ENCODE measurements around the gene REEP1.

Gene REEP1

GRCh38 chr2:86308356-86308755, 29.1 kb downstream of the REEP1 start:
- TF ChIP-seq SIN3A (IDR thresholded peaks at IDR 0.05; ENCODE audit: borderline replicate concordance, insufficient read depth, low read length) (no peak), FOXP2 (optimal IDR thresholded peaks at IDR 0.05; ENCODE audit: borderline replicate concordance, extremely low read depth, extremely low read length, insufficient read depth) (no peak), POLR2AphosphoS5 (IDR thresholded peaks at IDR 0.05; ENCODE audit: low read depth, low read length) (no peak), TAF1 (IDR thresholded peaks at IDR 0.05; ENCODE audit: borderline replicate concordance, insufficient read depth, low read length) (no peak)
- TF ChIP-seq, protein P1, sequence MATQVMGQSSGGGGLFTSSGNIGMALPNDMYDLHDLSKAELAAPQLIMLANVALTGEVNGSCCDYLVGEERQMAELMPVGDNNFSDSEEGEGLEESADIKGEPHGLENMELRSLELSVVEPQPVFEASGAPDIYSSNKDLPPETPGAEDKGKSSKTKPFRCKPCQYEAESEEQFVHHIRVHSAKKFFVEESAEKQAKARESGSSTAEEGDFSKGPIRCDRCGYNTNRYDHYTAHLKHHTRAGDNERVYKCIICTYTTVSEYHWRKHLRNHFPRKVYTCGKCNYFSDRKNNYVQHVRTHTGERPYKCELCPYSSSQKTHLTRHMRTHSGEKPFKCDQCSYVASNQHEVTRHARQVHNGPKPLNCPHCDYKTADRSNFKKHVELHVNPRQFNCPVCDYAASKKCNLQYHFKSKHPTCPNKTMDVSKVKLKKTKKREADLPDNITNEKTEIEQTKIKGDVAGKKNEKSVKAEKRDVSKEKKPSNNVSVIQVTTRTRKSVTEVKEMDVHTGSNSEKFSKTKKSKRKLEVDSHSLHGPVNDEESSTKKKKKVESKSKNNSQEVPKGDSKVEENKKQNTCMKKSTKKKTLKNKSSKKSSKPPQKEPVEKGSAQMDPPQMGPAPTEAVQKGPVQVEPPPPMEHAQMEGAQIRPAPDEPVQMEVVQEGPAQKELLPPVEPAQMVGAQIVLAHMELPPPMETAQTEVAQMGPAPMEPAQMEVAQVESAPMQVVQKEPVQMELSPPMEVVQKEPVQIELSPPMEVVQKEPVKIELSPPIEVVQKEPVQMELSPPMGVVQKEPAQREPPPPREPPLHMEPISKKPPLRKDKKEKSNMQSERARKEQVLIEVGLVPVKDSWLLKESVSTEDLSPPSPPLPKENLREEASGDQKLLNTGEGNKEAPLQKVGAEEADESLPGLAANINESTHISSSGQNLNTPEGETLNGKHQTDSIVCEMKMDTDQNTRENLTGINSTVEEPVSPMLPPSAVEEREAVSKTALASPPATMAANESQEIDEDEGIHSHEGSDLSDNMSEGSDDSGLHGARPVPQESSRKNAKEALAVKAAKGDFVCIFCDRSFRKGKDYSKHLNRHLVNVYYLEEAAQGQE (IDR thresholded peaks at IDR 0.05; ENCODE audit: insufficient read depth in 1 of 2, low read depth in 2 of 2, low read length in 2 of 2): no peak

GRCh38 chr2:86307431-86307830, 30.0 kb downstream of the REEP1 start:
- no peak for TF ChIP-seq POLR2AphosphoS5 (IDR thresholded peaks at IDR 0.05; ENCODE audit: low read depth, low read length)
- TF ChIP-seq SIN3A (IDR thresholded peaks at IDR 0.05; ENCODE audit: borderline replicate concordance, insufficient read depth, low read length): no peak
- TF ChIP-seq TAF1 (IDR thresholded peaks at IDR 0.05; ENCODE audit: borderline replicate concordance, insufficient read depth, low read length): no peak
- TF ChIP-seq, protein P1 (IDR thresholded peaks at IDR 0.05; ENCODE audit: insufficient read depth in 1 of 2, low read depth in 2 of 2, low read length in 2 of 2): no peak
- TF ChIP-seq FOXP2 (optimal IDR thresholded peaks at IDR 0.05; ENCODE audit: borderline replicate concordance, extremely low read depth, extremely low read length, insufficient read depth): no peak

DNA sequence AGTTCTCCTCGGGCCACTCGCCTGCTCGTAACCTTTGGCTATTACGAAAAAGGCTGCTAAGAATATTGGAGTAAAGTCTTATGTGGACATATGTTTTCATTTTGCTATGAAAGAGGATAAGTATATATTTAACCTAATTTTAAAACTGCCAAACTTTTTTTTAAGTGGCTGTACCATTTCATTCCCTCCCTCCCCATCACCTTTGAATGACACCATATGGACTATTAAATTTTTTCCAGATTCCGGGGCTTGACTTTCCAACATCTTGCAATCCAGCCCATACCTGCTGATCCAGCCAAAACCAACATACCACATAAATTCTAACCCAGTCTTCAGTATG, 31.5 kb downstream of the REEP1 start:
- TF ChIP-seq SIN3A (IDR thresholded peaks at IDR 0.05; ENCODE audit: borderline replicate concordance, insufficient read depth, low read length) (no peak), TAF1 (IDR thresholded peaks at IDR 0.05; ENCODE audit: borderline replicate concordance, insufficient read depth, low read length) (no peak), FOXP2 (optimal IDR thresholded peaks at IDR 0.05; ENCODE audit: borderline replicate concordance, extremely low read depth, extremely low read length, insufficient read depth) (no peak), POLR2AphosphoS5 (IDR thresholded peaks at IDR 0.05; ENCODE audit: low read depth, low read length) (no peak)
- TF ChIP-seq, protein P1 (IDR thresholded peaks at IDR 0.05; ENCODE audit: insufficient read depth in 1 of 2, low read depth in 2 of 2, low read length in 2 of 2): no peak

GRCh38 chr2:86305195-86305914, 32.1 kb downstream of the REEP1 start:
- no peak for TF ChIP-seq FOXP2 (optimal IDR thresholded peaks at IDR 0.05; ENCODE audit: borderline replicate concordance, extremely low read depth, extremely low read length, insufficient read depth)
- TF ChIP-seq, protein P1 (IDR thresholded peaks at IDR 0.05; ENCODE audit: insufficient read depth in 1 of 2, low read depth in 2 of 2, low read length in 2 of 2): no peak
- TF ChIP-seq POLR2AphosphoS5 (IDR thresholded peaks at IDR 0.05; ENCODE audit: low read depth, low read length): no peak
- no peak for TF ChIP-seq TAF1 (IDR thresholded peaks at IDR 0.05; ENCODE audit: borderline replicate concordance, insufficient read depth, low read length)
- no peak for TF ChIP-seq SIN3A (IDR thresholded peaks at IDR 0.05; ENCODE audit: borderline replicate concordance, insufficient read depth, low read length)

All from PFSK-1 (cell line).